HepG2 (cell line): ENCODE measurements around the gene BARX2. TPM values are rescaled to one million over a fixed set of nuclear protein-coding genes. Genes with fewer than 3 reads are reported as not detected.

Source experiments
- ATAC-seq: fragments of 200-7000 bp; cut with Tn5 transposase; 3 replicates; pipeline ENCODE4 v1.9.1; 2020; ENCODE audit warnings: mild to moderate bottlenecking, moderate library complexity
- BruUV-seq: library from RNA; stranded (reverse); fragments of 400-500 nt; replicated peaks from 2 replicates; lab custom pipeline; 2021; lab: Mats Ljungman, UMichigan
- CTCF ChIA-PET: fragments of 300-600 bp; formaldehyde crosslinking; extraction: SDS; loops from one replicate; lab custom pipeline; 2021; ENCODE audit warnings: low total read pairs, inconsistent platforms, low intra/inter-chr PET ratio; lab: Yijun Ruan, JAX
- POLR2A ChIA-PET: fragments of 350-600 bp; sonication (Branson Sonifier 250); formaldehyde crosslinking; loops from one replicate; lab custom pipeline; 2020; ENCODE audit warnings: antibody characterized with exemption, inconsistent platforms; lab: Yijun Ruan, JAX
- DNase-seq: peaks from one replicate; pipeline ENCODE4 v3.0.0-alpha.2; 2015; ENCODE audit warnings: low spot score
- FAIRE-seq: peaks from 3 replicates; lab custom pipeline; 2011; peaks lifted over from hg19 to GRCh38; lab: Jason Lieb, UNC
- H2AFZ ChIP-seq: one replicate; pipeline ENCODE4 v1.6.1; 2011; ENCODE audit warnings: low read length, inconsistent platforms
- H3K27ac ChIP-seq: fragments of 300-600 bp; 3 replicates; pipeline ENCODE4 v1.8.0; 2011; ENCODE audit warnings: mixed run types, mild to moderate bottlenecking, mixed read lengths, low read length, inconsistent platforms; ENCODE audit not compliant: insufficient read depth; ENCODE audit errors: extremely low read length
- H3K27me3 ChIP-seq, 2 experiments: fragments of 200-600 bp in 1 of 2; 2 replicates in 1 of 2; 3 replicates in 1 of 2; pipeline versions ENCODE4 v1.6.0 to v1.8.0; 2011; ENCODE audit warnings: low read length in 2 of 2, mild to moderate bottlenecking in 2 of 2, moderate library complexity in 2 of 2, inconsistent platforms in 1 of 2; ENCODE audit not compliant: insufficient read depth in 2 of 2, control insufficient read depth in 1 of 2
- H3K36me3 ChIP-seq, 2 experiments: fragments of 200-600 bp in 1 of 2; replicated peaks in 1 of 2; 2 replicates in 1 of 2; 3 replicates in 1 of 2; pipeline versions ENCODE4 v1.5.1 to v1.8.0; 2011; ENCODE audit warnings: low read length in 2 of 2, inconsistent platforms in 1 of 2; ENCODE audit not compliant: insufficient read depth in 2 of 2, control insufficient read depth in 1 of 2
- H3K4me1 ChIP-seq: 2 replicates; pipeline ENCODE4 v1.5.1; 2012; ENCODE audit warnings: low read length, inconsistent platforms; ENCODE audit not compliant: insufficient read depth
- H3K4me2 ChIP-seq: 2 replicates; pipeline ENCODE4 v1.6.0; 2011; ENCODE audit warnings: low read depth, low read length, inconsistent platforms
- H3K4me3 ChIP-seq, 3 experiments: fragments of 200-600 bp in 1 of 3; sonication (generic), shearing (Covaris generic) in 1 of 3; replicated peaks in 1 of 3; 2 replicates each; pipeline ENCODE4 v1.5.1; 2011 to 2016; ENCODE audit warnings: low read length in 3 of 3, inconsistent platforms in 2 of 3, low read depth in 2 of 3, mild to moderate bottlenecking in 2 of 3, control low read depth in 1 of 3, mixed read lengths in 1 of 3; ENCODE audit not compliant: insufficient read depth in 1 of 3
- H3K79me2 ChIP-seq: one replicate; pipeline ENCODE4 v1.6.1; 2011; ENCODE audit warnings: low read length, inconsistent platforms; ENCODE audit not compliant: insufficient read depth
- H3K9ac ChIP-seq: 2 replicates; pipeline ENCODE4 v1.6.0; 2011; ENCODE audit warnings: mild to moderate bottlenecking, low read depth, low read length, inconsistent platforms; ENCODE audit not compliant: insufficient read depth
- H3K9me3 ChIP-seq: 2 replicates; pipeline ENCODE4 v1.5.1; 2012; ENCODE audit warnings: mild to moderate bottlenecking, low read length
- H4K20me1 ChIP-seq: 2 replicates; pipeline ENCODE4 v1.6.0; 2011; ENCODE audit warnings: inconsistent platforms, mild to moderate bottlenecking, low read length, moderate library complexity; ENCODE audit not compliant: insufficient read depth
- FOXK2 ChIP-seq: fragments of 450-650 bp; IDR thresholded peaks from 2 replicates; pipeline ENCODE4 v1.6.1; 2016
- JARID2 ChIP-seq: sonication (generic); formaldehyde crosslinking; IDR thresholded peaks from 2 replicates; pipeline ENCODE4 v1.8.1; 2023; ENCODE audit warnings: missing genetic modification reagents, inconsistent platforms; ENCODE audit not compliant: insufficient replicate concordance
- ONECUT2 ChIP-seq: sonication (generic); formaldehyde crosslinking; IDR thresholded peaks from 2 replicates; pipeline ENCODE4 v1.4.0; 2020; ENCODE audit warnings: missing genetic modification reagents
- ZNF780A ChIP-seq: sonication (generic); formaldehyde crosslinking; IDR thresholded peaks from 2 replicates; pipeline ENCODE4 v1.8.0; 2022; ENCODE audit warnings: mild to moderate bottlenecking, missing genetic modification reagents, moderate library complexity
- WGBS: methylation state at CpG from one replicate; pipeline ENCODE4 v1.1.6; 2017; ENCODE audit warnings: low lambda C conversion rate; 5-methylcytosine and 5-hydroxymethylcytosine counted together
- in situ Hi-C: cut with HindIII; loops from 2 replicates; pipeline ENCODE4 v1.10.0; 2017; ENCODE audit warnings: low pct_unique_long_range_greater_than_20kb; ENCODE audit not compliant: extremely low pct_ligation_motif_present
- intact Hi-C: fragments of 100-400 bp; cut with micrococcal nuclease; formaldehyde crosslinking; loops from one replicate; pipeline ENCODE4 v1.10.0; 2022; ENCODE audit not compliant: unreplicated experiment
- polyA plus RNA-seq, 8 experiments: library from polyadenylated mRNA; depleted of rRNA in 3 of 8; stranded (reverse) in 7 of 8; unstranded in 1 of 8; fragments of >200 nt; fragmentation: Illumina TruSeq in 4 of 8; extraction: Trizol in 4 of 8; gene quantifications; 2 replicates each; pipeline versions ENCODE4 v1.2.1 to v1.2.3, GENCODE V29; 2011 to 2016; ENCODE audit warnings: low read depth in 4 of 8, missing spikeins in 1 of 8, mixed read lengths in 1 of 8; ENCODE audit not compliant: insufficient read depth in 1 of 8
- total RNA-seq, 5 experiments: library from RNA; depleted of rRNA; stranded (reverse); fragments of >200 nt; fragmentation: Illumina TruSeq; extraction: Trizol; gene quantifications; 2 replicates each; pipeline ENCODE4 v1.2.3, GENCODE V29; 2016; ENCODE audit warnings: low read depth in 1 of 5
- TF ChIP-seq, protein P1 (sequence below): sonication (generic); formaldehyde crosslinking; IDR thresholded peaks from 2 replicates; pipeline ENCODE4 v1.4.0; 2020; ENCODE audit warnings: missing genetic modification reagents

BARX2 gene
- total and polyA plus RNA-seq, 2 of the 13 experiments (the other 11 are each of a cell fraction or from before 2014, with no cell fraction given): not detected

DNA sequence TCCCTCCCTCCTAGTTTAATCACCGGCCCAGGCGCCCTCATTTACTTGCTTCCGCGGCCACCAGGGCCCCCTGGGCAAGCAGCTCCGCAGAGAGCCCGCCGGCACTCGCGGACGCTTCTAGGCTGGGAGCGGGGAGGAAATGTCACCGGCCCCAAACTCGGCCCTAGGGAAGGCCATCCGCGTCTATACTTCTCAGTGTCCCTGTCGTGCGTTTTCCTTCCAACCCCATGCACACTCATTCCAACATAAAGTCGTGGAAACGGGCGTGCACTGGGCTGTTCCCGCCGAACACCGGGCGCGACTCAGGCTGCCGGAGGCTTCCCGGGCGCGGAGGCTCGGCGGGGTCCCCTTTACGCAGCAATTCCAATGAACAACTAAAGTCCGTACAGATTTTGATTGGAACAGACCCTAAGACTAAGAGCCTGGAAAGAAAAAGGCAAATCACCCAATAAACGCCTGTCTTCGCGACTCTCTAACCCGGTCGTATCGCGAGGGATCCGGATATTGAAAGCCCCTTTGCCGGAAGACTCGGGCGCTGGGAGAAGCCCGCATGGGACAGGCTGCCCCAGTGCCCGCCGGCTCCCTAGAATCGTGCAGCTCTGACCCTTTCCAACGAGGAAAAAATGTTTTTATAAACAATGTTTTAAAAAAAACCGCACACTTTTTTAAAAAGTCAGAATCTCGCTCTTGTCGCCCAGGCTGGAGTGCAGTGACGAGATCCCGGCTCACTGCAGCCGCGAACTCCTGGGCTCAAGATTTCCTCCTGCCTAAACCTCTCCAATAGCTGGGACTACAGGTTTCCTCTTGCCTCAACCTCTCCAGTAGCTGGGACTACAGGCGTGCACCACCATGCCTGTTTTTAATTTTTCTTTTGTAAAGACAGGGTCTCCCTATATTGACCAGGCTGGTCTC is 1.3 kb upstream of the BARX2 start:
- WGBS: 47% methylated on average over 57 of the region's 57 CpGs

More for the DNA sequence above, 1.3 kb upstream of the BARX2 start:
- H3K4me1 ChIP-seq: no peaks in the 10 kb centered on the region
- DNase-seq (no peak), ATAC-seq (no peak), FAIRE-seq (no peak)
- POLR2A ChIA-PET: no interaction called here
- no peak overlapping the region for H3K9ac ChIP-seq
- H3K36me3 ChIP-seq: no peaks in the 10 kb centered on the region
- no peak overlapping the region for H2AFZ ChIP-seq
- no peak overlapping the region for H3K4me2 ChIP-seq
- 0 out of 2 replicates have a peak, but pooled peaks cover 5% of the 10 kb centered on the region for H4K20me1 ChIP-seq
- in situ Hi-C loops: no loop called here
- intact Hi-C loops: no loop called here
- no peak overlapping the region for H3K27ac ChIP-seq
- H3K4me3 ChIP-seq: no peak overlapping the region
- H3K79me2 ChIP-seq: no peaks in the 10 kb centered on the region
- CTCF ChIA-PET: no interaction called here
- no peaks in the 10 kb centered on the region for H3K9me3 ChIP-seq
- TF ChIP-seq ZNF780A (CRISPR knock-in tag): no peak
- TF ChIP-seq FOXK2: no peak
- TF ChIP-seq JARID2: no peak
- TF ChIP-seq ONECUT2 (CRISPR knock-in tag): no peak
- TF ChIP-seq, protein P1, sequence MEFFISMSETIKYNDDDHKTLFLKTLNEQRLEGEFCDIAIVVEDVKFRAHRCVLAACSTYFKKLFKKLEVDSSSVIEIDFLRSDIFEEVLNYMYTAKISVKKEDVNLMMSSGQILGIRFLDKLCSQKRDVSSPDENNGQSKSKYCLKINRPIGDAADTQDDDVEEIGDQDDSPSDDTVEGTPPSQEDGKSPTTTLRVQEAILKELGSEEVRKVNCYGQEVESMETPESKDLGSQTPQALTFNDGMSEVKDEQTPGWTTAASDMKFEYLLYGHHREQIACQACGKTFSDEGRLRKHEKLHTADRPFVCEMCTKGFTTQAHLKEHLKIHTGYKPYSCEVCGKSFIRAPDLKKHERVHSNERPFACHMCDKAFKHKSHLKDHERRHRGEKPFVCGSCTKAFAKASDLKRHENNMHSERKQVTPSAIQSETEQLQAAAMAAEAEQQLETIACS (CRISPR knock-in tag): no peak
- peaks cover 10 to 86% of the 10 kb centered on the region in 2 experiments for H3K27me3 ChIP-seq
- BruUV-seq: no TSS peak
